NCI-H748 treated with DMSO at 0.1 percent for 48 hours (cell line): ENCODE measurements around the gene NOS2.
"Not testable (repeated sequence)": the region's sequence is repeated elsewhere in the genome, so short reads cannot be mapped to it uniquely, and the experiment has no call there.

ENCODE experiments used
- DNase-seq: peaks from one replicate; lab custom pipeline; 2025; lab: John Stamatoyannopoulos, UW

The NOS2 gene

GRCh38 chr17:27754549-27754948, 45.8 kb downstream of the NOS2 start:
- no peak for DNase-seq

GRCh38 chr17:27753726-27754125, 46.6 kb downstream of the NOS2 start:
- DNase-seq: not testable (repeated sequence)

- not testable (repeated sequence) for DNase-seq
These were observed 47.3 kb downstream of the NOS2 start for GRCh38 chr17:27752831-27753619.

GRCh38 chr17:27751622-27752490, 48.5 kb downstream of the NOS2 start:
- no peak for DNase-seq

- no peak for DNase-seq
These were observed 49.2 kb downstream of the NOS2 start for GRCh38 chr17:27751166-27751565.

- not testable (repeated sequence) for DNase-seq
These were observed 50.7 kb downstream of the NOS2 start for GRCh38 chr17:27749562-27750150.

GRCh38 chr17:27748360-27748825, 51.9 kb downstream of the NOS2 start:
- DNase-seq: no peak

- no peak for DNase-seq
These were observed 52.6 kb downstream of the NOS2 start for GRCh38 chr17:27747462-27748359.

- DNase-seq: no peak
These were observed 53.4 kb downstream of the NOS2 start for GRCh38 chr17:27746881-27747280.

- DNase-seq: not testable (repeated sequence)
These were observed 54.0 kb downstream of the NOS2 start for GRCh38 chr17:27746320-27746719.

GRCh38 chr17:27745207-27745830, 55.0 kb downstream of the NOS2 start:
- DNase-seq: not testable (repeated sequence)

GRCh38 chr17:27743281-27743885, 56.9 kb downstream of the NOS2 start:
- no peak for DNase-seq

GRCh38 chr17:27741971-27742575, 58.3 kb downstream of the NOS2 start:
- DNase-seq: no peak

GRCh38 chr17:27741361-27741861, 58.9 kb downstream of the NOS2 start:
- no peak for DNase-seq

GRCh38 chr17:27740541-27740940, 59.8 kb downstream of the NOS2 start:
- DNase-seq: not testable (repeated sequence)

- DNase-seq: no peak
These were observed 66.6 kb downstream of the NOS2 start for GRCh38 chr17:27733773-27734172.

GRCh38 chr17:27732746-27733145, 67.6 kb downstream of the NOS2 start:
- not testable (repeated sequence) for DNase-seq

GRCh38 chr17:27725982-27726381, 74.3 kb downstream of the NOS2 start:
- DNase-seq: not testable (repeated sequence)

GRCh38 chr17:27721797-27722196, 78.5 kb downstream of the NOS2 start:
- DNase-seq: no peak
